HEK293 (cell line): Measurements from ENCODE around the gene ALG6.
"Not testable (repeated sequence)": the region's sequence is repeated elsewhere in the genome, so short reads cannot be mapped to it uniquely, and the experiment has no call there.

Experiments used
- CTCF ChIA-PET: fragments of 350-600 bp; formaldehyde crosslinking; extraction: SDS; loops from one replicate; lab custom pipeline; 2021; ENCODE audit warnings: antibody characterized with exemption; lab: Yijun Ruan, JAX
- POLR2A ChIA-PET: fragments of 300-600 bp; formaldehyde crosslinking; extraction: SDS; loops from one replicate; lab custom pipeline; 2020; ENCODE audit warnings: antibody characterized with exemption, inconsistent platforms; lab: Yijun Ruan, JAX
- H3K27ac ChIP-seq: fragments of 200-500 bp; sonication (Bioruptor generic); 2 replicates; pipeline ENCODE4 v1.5.1; 2014; ENCODE audit warnings: low read depth, low read length, control low read depth, inconsistent platforms; ENCODE audit errors: extremely low read depth
- H3K36me3 ChIP-seq, 2 experiments: fragments of 200-500 bp in 1 of 2; sonication (Bioruptor generic) in 1 of 2; 1 replicate in 1 of 2; 2 replicates in 1 of 2; pipeline ENCODE4 v1.5.1; 2014 to 2017; ENCODE audit warnings: inconsistent platforms in 2 of 2, low read length in 2 of 2; ENCODE audit not compliant: control insufficient read depth in 2 of 2, insufficient read depth in 1 of 2
- H3K4me1 ChIP-seq: fragments of 200-500 bp; sonication (Bioruptor generic); 2 replicates; pipeline ENCODE4 v1.5.1; 2014; ENCODE audit warnings: mild to moderate bottlenecking, low read length, inconsistent platforms; ENCODE audit not compliant: control insufficient read depth, insufficient read depth
- H3K4me3 ChIP-seq: 2 replicates; pipeline ENCODE4 v1.5.1; 2011; ENCODE audit warnings: low read depth, mild to moderate bottlenecking, control low read depth, low read length, moderate library complexity
- H3K9me3 ChIP-seq: fragments of 200-500 bp; sonication (Bioruptor generic); 2 replicates; pipeline ENCODE4 v1.5.1; 2014; ENCODE audit warnings: low read depth, low read length, inconsistent platforms; ENCODE audit not compliant: control insufficient read depth, insufficient read depth
- HOXA7 ChIP-seq: sonication (generic); formaldehyde crosslinking; IDR thresholded peaks from 2 replicates; pipeline ENCODE4 v1.8.1; 2022; ENCODE audit warnings: missing genetic modification reagents, borderline replicate concordance
- KLF7 ChIP-seq: fragments of 450-650 bp; formaldehyde crosslinking; IDR thresholded peaks from 2 replicates; pipeline ENCODE4 v1.5.1; 2016; ENCODE audit warnings: missing biosample characterization, missing genetic modification characterization, borderline replicate concordance
- RBAK ChIP-seq: fragments of 450-650 bp; formaldehyde crosslinking; IDR thresholded peaks from 2 replicates; pipeline ENCODE4 v1.5.1; 2016; ENCODE audit warnings: missing biosample characterization, missing genetic modification characterization
- TCF7L2 ChIP-seq: IDR thresholded peaks from 2 replicates; pipeline ENCODE4 v1.6.1; 2011; ENCODE audit warnings: low read depth, mild to moderate bottlenecking, inconsistent platforms, low read length, moderate library complexity, borderline replicate concordance
- ZIC2 ChIP-seq: fragments of 450-650 bp; formaldehyde crosslinking; IDR thresholded peaks from 2 replicates; pipeline ENCODE4 v1.5.1; 2016; ENCODE audit warnings: missing biosample characterization, missing genetic modification characterization
- ZNF157 ChIP-seq: fragments of 450-650 bp; formaldehyde crosslinking; IDR thresholded peaks from 2 replicates; pipeline ENCODE4 v1.5.1; 2016; ENCODE audit warnings: missing biosample characterization, missing genetic modification characterization
- ZNF23 ChIP-seq: fragments of 450-650 bp; formaldehyde crosslinking; IDR thresholded peaks from 2 replicates; pipeline ENCODE4 v1.5.1; 2016; ENCODE audit warnings: missing biosample characterization, missing genetic modification characterization, borderline replicate concordance
- ZNF292 ChIP-seq: fragments of 450-650 bp; formaldehyde crosslinking; IDR thresholded peaks from 2 replicates; pipeline ENCODE4 v1.5.1; 2016; ENCODE audit warnings: low read depth, missing biosample characterization, missing genetic modification characterization, borderline replicate concordance
- ZNF335 ChIP-seq: fragments of 450-650 bp; formaldehyde crosslinking; conservative IDR thresholded peaks from 2 replicates; pipeline ENCODE4 v1.5.1; 2016; ENCODE audit warnings: missing biosample characterization, missing genetic modification characterization
- ZNF366 ChIP-seq: fragments of 450-650 bp; formaldehyde crosslinking; conservative IDR thresholded peaks from 2 replicates; pipeline ENCODE4 v1.5.1; 2016; ENCODE audit warnings: missing biosample characterization, missing genetic modification characterization
- ZNF521 ChIP-seq: fragments of 450-650 bp; formaldehyde crosslinking; IDR thresholded peaks from 2 replicates; pipeline ENCODE4 v1.5.1; 2017; ENCODE audit warnings: missing biosample characterization, mild to moderate bottlenecking, missing genetic modification characterization
- ZNF548 ChIP-seq: fragments of 450-650 bp; formaldehyde crosslinking; IDR thresholded peaks from 2 replicates; pipeline ENCODE4 v1.5.1; 2016; ENCODE audit warnings: missing biosample characterization, missing genetic modification characterization
- ZNF555 ChIP-seq: fragments of 450-650 bp; formaldehyde crosslinking; conservative IDR thresholded peaks from 2 replicates; pipeline ENCODE4 v1.5.1; 2017; ENCODE audit warnings: missing biosample characterization, mild to moderate bottlenecking, missing genetic modification characterization, inconsistent platforms
- ZNF571 ChIP-seq: fragments of 450-650 bp; formaldehyde crosslinking; IDR thresholded peaks from 2 replicates; pipeline ENCODE4 v1.5.0; 2017; ENCODE audit warnings: missing biosample characterization, missing genetic modification characterization
- ZNF654 ChIP-seq: fragments of 450-650 bp; formaldehyde crosslinking; IDR thresholded peaks from 2 replicates; pipeline ENCODE4 v1.5.1; 2016; ENCODE audit warnings: low read depth, missing biosample characterization, missing genetic modification characterization
- ZNF777 ChIP-seq: fragments of 450-650 bp; formaldehyde crosslinking; IDR thresholded peaks from 2 replicates; pipeline ENCODE4 v1.5.1; 2017; ENCODE audit warnings: missing biosample characterization, missing genetic modification characterization, borderline replicate concordance
- ZXDB ChIP-seq: fragments of 450-650 bp; formaldehyde crosslinking; IDR thresholded peaks from 2 replicates; pipeline ENCODE4 v1.5.1; 2016; ENCODE audit warnings: missing biosample characterization, missing genetic modification characterization
- TF ChIP-seq, protein P1 (sequence below): fragments of 450-650 bp; formaldehyde crosslinking; IDR thresholded peaks from 2 replicates; pipeline ENCODE4 v1.5.1; 2016; ENCODE audit warnings: missing biosample characterization, missing genetic modification characterization
- TF ChIP-seq, protein P2 (sequence below): fragments of 450-650 bp; formaldehyde crosslinking; IDR thresholded peaks from 2 replicates; pipeline ENCODE4 v1.5.1; 2016; ENCODE audit warnings: missing biosample characterization, missing genetic modification characterization
- TF ChIP-seq, protein P3 (sequence below): fragments of 450-650 bp; formaldehyde crosslinking; IDR thresholded peaks from 2 replicates; pipeline ENCODE4 v1.5.1; 2016; ENCODE audit warnings: missing biosample characterization, missing genetic modification characterization
- TF ChIP-seq, protein P4 (sequence below): IDR thresholded peaks from 2 replicates; pipeline ENCODE4 v1.6.1; 2011; ENCODE audit warnings: mild to moderate bottlenecking, low read depth, low read length, borderline replicate concordance
- TF ChIP-seq, protein P5 (sequence below): fragments of 450-650 bp; formaldehyde crosslinking; IDR thresholded peaks from 2 replicates; pipeline ENCODE4 v1.5.1; 2016; ENCODE audit warnings: missing biosample characterization, missing genetic modification characterization
- TF ChIP-seq, protein P6 (sequence below): fragments of 450-650 bp; formaldehyde crosslinking; IDR thresholded peaks from 2 replicates; pipeline ENCODE4 v1.5.1; 2017; ENCODE audit warnings: missing biosample characterization, missing genetic modification characterization

Gene ALG6

DNA sequence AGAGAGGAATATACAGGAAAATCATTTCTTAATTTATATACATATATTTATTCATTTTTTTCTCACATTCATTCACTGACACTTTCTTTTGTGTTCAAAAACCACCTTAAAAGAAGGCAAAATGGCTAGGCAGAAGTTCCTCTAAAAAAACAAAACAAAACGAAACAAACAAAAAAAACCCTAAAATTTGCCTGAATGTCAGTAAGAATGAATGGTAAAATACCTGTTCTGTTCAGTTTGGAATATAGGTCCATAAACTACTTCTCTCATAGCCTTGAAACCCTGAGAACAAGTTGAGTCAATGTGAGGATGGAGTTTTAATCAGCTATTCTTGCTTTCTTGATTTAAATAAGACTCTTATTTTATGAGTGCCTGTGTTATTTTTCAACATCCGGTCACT is 14.7 kb upstream of the ALG6 start:
- H3K4me1 ChIP-seq, result 0 out of 2 replicates have a peak, but pooled peaks cover 2% of the 10 kb centered on the region
- TF ChIP-seq, protein P1, sequence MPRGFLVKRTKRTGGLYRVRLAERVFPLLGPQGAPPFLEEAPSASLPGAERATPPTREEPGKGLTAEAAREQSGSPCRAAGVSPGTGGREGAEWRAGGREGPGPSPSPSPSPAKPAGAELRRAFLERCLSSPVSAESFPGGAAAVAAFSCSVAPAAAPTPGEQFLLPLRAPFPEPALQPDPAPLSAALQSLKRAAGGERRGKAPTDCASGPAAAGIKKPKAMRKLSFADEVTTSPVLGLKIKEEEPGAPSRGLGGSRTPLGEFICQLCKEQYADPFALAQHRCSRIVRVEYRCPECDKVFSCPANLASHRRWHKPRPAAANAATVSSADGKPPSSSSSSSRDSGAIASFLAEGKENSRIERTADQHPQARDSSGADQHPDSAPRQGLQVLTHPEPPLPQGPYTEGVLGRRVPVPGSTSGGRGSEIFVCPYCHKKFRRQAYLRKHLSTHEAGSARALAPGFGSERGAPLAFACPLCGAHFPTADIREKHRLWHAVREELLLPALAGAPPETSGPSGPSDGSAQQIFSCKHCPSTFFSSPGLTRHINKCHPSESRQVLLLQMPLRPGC, result no peak
- TF ChIP-seq ZXDB (tag by site-specific recombination), result no peak
- TF ChIP-seq, protein P2, sequence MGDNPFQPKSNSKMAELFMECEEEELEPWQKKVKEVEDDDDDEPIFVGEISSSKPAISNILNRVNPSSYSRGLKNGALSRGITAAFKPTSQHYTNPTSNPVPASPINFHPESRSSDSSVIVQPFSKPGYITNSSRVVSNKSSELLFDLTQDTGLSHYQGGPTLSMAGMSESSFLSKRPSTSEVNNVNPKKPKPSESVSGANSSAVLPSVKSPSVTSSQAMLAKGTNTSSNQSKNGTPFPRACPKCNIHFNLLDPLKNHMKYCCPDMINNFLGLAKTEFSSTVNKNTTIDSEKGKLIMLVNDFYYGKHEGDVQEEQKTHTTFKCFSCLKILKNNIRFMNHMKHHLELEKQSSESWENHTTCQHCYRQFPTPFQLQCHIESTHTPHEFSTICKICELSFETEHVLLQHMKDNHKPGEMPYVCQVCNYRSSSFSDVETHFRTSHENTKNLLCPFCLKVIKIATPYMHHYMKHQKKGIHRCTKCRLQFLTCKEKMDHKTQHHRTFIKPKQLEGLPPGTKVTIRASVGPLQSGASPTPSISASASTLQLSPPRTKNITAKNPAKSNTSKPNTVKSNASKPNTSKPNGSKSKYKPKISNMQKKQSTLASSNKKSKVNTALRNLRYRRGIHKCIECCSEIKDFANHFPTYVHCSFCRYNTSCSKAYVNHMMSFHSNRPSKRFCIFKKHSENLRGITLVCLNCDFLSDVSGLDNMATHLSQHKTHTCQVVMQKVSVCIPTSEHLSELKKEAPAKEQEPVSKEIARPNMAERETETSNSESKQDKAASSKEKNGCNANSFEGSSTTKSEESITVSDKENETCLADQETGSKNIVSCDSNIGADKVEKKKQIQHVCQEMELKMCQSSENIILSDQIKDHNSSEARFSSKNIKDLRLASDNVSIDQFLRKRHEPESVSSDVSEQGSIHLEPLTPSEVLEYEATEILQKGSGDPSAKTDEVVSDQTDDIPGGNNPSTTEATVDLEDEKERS (tag by site-specific recombination), result no peak
- TF ChIP-seq, protein P3, sequence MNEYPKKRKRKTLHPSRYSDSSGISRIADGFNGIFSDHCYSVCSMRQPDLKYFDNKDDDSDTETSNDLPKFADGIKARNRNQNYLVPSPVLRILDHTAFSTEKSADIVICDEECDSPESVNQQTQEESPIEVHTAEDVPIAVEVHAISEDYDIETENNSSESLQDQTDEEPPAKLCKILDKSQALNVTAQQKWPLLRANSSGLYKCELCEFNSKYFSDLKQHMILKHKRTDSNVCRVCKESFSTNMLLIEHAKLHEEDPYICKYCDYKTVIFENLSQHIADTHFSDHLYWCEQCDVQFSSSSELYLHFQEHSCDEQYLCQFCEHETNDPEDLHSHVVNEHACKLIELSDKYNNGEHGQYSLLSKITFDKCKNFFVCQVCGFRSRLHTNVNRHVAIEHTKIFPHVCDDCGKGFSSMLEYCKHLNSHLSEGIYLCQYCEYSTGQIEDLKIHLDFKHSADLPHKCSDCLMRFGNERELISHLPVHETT (tag by site-specific recombination), result no peak
- no peak for TF ChIP-seq ZNF157 (tag by site-specific recombination)
- TF ChIP-seq ZNF521 (tag by site-specific recombination), result no peak
- TF ChIP-seq ZNF571 (tag by site-specific recombination), result no peak
- TF ChIP-seq ZNF654 (tag by site-specific recombination), result no peak
- TF ChIP-seq RBAK (tag by site-specific recombination), result no peak
- TF ChIP-seq ZNF23 (tag by site-specific recombination), result no peak
- TF ChIP-seq ZNF335 (tag by site-specific recombination), result no peak
- no peak for TF ChIP-seq KLF7
- POLR2A ChIA-PET, result no interaction called here

DNA sequence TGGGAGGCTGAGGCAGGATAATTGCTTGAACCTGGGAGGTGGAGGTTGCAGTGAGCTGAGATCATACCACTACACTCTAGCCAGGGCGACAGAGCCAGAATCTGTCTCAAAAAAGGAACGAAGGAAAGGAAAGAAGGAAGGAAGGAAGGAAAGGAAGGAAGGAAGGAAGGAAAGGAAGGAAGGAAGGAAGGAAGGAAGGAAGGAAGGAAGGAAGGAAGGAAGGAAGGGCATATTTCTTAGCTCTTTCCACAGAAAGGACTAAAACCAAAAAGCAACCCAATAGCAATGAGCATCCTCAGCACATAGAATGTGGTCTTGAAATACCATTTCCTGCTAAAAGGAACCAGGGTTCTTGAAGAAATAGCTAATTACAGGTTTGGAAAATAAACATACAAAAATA is 11.2 kb upstream of the ALG6 start:
- H3K4me3 ChIP-seq, POLR2A ChIA-PET, H3K4me1 ChIP-seq, H3K27ac ChIP-seq, H3K36me3 ChIP-seq, H3K9me3 ChIP-seq: not testable (repeated sequence)
- TF ChIP-seq ZNF366 (tag by site-specific recombination), result peak; percentile 92
- CTCF ChIA-PET, result interaction anchor here (0.7 to 1.2 kb wide), 3 partner anchors 12 to 194 kb away, joined by 3 to 4 read pairs (median 3); no protein-coding TSS in a partner anchor

More for the DNA sequence above, 14.7 kb upstream of the ALG6 start:
- Histone ChIP-seq H3K36me3 (no peaks in the 10 kb centered on the region), H3K4me3 (no peak overlapping the region), H3K27ac (no peak overlapping the region), H3K9me3 (no peaks in the 10 kb centered on the region)
- CTCF ChIA-PET, result interaction anchor here (5.8 kb wide), 1 partner anchor 26 kb away, joined by 34 read pairs; no protein-coding TSS in a partner anchor

DNA sequence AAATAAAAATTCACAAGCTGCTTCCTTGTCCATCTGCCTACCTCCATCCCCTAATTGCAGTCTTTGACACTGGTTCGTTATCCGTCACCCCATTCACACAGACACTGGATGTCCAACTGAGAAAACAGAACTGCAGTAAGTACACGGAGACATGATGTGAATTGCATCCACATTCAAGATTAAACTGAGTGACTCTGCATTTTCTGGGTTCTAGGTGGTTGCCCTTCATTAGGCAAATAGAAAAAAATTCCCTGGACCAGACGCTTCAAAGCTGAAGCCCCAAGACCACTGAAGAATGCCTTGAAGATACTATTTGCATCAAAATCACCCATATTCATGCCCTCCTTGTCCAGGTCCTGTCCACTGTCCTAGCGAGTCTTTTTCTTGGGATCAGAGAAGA is 7.9 kb upstream of the ALG6 start:
- POLR2A ChIA-PET, result no interaction called here
- TF ChIP-seq, protein P4, sequence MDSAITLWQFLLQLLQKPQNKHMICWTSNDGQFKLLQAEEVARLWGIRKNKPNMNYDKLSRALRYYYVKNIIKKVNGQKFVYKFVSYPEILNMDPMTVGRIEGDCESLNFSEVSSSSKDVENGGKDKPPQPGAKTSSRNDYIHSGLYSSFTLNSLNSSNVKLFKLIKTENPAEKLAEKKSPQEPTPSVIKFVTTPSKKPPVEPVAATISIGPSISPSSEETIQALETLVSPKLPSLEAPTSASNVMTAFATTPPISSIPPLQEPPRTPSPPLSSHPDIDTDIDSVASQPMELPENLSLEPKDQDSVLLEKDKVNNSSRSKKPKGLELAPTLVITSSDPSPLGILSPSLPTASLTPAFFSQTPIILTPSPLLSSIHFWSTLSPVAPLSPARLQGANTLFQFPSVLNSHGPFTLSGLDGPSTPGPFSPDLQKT, result no peak
- TF ChIP-seq HOXA7 (CRISPR knock-in tag), result no peak
- TF ChIP-seq ZNF292 (tag by site-specific recombination), result no peak
- TF ChIP-seq, protein P5, sequence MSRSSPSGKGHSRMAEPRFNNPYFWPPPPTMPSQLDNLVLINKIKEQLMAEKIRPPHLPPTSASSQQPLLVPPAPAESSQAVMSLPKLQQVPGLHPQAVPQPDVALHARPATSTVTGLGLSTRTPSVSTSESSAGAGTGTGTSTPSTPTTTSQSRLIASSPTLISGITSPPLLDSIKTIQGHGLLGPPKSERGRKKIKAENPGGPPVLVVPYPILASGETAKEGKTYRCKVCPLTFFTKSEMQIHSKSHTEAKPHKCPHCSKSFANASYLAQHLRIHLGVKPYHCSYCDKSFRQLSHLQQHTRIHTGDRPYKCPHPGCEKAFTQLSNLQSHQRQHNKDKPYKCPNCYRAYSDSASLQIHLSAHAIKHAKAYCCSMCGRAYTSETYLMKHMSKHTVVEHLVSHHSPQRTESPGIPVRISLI (tag by site-specific recombination), result no peak
- no peak for TF ChIP-seq ZNF548 (tag by site-specific recombination)
- TF ChIP-seq ZNF777 (tag by site-specific recombination), result no peak
- TF ChIP-seq, protein P6, sequence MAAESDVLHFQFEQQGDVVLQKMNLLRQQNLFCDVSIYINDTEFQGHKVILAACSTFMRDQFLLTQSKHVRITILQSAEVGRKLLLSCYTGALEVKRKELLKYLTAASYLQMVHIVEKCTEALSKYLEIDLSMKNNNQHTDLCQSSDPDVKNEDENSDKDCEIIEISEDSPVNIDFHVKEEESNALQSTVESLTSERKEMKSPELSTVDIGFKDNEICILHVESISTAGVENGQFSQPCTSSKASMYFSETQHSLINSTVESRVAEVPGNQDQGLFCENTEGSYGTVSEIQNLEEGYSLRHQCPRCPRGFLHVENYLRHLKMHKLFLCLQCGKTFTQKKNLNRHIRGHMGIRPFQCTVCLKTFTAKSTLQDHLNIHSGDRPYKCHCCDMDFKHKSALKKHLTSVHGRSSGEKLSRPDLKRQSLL, result no peak
- TF ChIP-seq ZIC2, result no peak
- TF ChIP-seq ZNF521 (tag by site-specific recombination), result no peak
- TF ChIP-seq TCF7L2, result no peak
- no peak for TF ChIP-seq ZNF555 (tag by site-specific recombination)

More for the DNA sequence above, 7.9 kb upstream of the ALG6 start:
- no peaks in the 10 kb centered on the region for H3K36me3 ChIP-seq
- H3K9me3 ChIP-seq, result no peaks in the 10 kb centered on the region
- no peak overlapping the region for H3K27ac ChIP-seq
- no peaks in the 10 kb centered on the region for H3K4me1 ChIP-seq
- CTCF ChIA-PET, result interaction anchor here (0.7 to 1.6 kb wide), 2 partner anchors 9 to 299 kb away, joined by 3 to 4 read pairs; no protein-coding TSS in a partner anchor
- H3K4me3 ChIP-seq, result no peak overlapping the region
